Erythroblast (primary cell): ENCODE results near the gene RTN4.

Source experiments
- GATA1 ChIP-seq: IDR thresholded peaks from 2 replicates; pipeline ENCODE4 v1.6.1; 2011; ENCODE audit warnings: low read depth, mild to moderate bottlenecking, control low read depth, low read length, moderate library complexity
- POLR2A ChIP-seq: IDR thresholded peaks from 2 replicates; pipeline ENCODE4 v1.6.1; 2011; ENCODE audit warnings: mild to moderate bottlenecking, low read length

GRCh38 chr2:54931473-54931872, 118.8 kb downstream of the RTN4 start:
- no peak for TF ChIP-seq POLR2A
- no peak for TF ChIP-seq GATA1
